ENCODE data around the gene HYAL1.
A peak's percentile ranks its signal among the peaks of the same experiment; 100 is the strongest.

The HYAL1 gene

DNA sequence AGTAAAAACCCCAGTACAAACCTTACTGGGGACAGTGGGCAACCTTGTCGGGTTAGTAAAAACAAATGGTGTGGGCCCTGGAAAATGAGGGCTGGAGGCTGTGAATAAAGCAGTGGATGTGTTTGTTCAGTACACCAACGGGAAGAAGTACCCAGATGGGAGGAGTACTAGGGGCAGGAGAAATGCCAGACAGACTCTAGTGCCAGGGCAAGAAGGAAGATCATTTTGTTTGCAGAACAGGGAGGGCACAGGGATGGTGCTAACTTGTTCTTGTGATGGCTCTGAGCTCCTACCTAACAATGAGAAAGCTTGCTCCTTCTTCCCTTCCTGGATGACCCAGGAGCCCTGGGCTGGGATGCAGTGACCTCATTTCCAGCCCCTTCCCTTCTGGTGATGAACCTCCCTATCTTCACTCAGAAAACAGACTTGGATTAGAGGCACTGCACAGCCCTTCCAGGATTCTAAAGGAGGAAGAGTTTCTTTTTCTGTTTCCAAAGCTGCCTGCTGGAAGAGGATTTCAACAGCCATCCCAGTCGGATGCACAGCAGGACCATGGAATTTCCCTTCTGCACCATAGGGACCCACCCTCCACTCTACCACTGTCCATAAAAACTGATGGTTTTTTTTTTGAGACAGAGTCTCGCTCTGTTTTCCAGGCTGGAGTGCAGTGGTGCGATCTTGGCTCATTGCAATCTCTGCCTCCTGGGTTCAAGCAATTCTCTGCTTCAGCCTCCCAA, 31.1 kb upstream of the HYAL1 start:
- no peak for DNase-seq

DNA sequence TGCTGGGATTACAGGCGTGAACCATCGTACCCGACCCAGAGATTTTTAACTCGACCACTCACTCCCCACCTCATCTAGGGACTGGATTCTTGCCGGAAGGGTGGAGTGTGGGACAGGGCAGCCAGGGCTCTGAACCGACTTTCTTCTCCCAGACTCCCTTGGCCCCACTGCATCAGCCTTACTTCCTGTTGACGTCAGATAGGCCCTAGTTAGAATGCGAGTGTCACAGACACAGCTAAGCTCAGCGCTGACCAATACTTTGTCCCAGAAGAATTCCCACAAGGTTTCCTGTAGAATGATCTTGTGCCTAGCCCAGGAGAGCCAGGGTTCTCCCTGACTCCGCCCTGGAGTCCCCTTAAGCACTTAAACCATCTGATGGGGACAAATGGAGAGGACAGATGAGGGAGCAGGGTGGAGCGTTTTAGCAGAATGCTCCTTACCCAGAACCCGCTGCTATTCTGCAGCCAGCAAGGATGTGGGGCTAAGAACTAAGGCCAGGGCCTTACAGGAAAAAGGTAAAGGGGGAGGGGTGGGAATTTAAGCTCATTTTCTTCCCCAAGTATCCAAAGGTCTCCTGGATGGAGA, 30.5 kb upstream of the HYAL1 start:
- no peak for DNase-seq

DNA sequence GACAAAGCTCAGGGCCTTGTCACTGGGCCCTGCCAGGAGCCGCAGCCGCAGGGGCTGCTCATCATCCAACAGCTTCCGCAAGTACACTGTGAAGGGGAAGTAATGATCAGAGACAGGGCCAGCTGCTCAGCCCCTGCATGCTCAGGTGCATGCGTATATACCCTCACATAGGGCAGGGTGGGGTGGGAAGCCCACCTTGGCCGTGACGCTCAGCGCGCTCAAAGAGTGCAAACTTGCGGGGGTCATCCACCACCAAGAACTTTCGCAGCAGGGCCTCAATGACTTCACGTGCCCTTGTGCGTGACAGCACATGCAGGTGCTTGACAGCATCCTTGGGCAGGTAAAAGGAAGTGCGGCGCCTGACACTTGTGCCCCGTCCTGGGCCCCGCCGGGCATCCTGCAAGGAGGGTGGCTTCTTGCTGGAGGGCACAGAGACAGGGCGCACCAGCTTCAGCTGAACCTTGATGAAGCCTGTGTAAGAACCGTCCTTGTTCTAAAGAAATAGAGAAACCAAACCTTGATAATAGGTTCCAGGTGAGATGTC, 28.1 kb upstream of the HYAL1 start:
- no peak for DNase-seq

DNA sequence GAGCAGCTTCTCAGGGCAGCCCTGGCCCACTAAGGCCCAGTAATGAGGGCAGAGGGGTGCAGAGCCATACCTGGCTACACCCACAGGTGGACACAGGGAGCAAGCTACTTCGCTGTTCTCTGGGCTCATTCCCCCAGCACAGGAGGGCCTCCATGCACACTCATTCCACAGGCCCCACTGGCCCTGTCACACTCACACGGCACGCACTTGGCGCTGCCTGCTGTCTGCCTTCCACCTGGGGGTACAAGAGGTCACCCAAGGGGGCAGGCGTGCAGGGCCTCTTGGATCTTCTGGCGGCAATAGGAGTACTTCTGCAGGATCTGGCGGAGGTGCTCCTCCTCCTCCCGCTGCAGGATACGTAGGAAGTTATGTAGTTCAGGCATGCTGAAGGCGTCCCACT, 27.0 kb upstream of the HYAL1 start:
- DNase-seq, result no peak

DNA sequence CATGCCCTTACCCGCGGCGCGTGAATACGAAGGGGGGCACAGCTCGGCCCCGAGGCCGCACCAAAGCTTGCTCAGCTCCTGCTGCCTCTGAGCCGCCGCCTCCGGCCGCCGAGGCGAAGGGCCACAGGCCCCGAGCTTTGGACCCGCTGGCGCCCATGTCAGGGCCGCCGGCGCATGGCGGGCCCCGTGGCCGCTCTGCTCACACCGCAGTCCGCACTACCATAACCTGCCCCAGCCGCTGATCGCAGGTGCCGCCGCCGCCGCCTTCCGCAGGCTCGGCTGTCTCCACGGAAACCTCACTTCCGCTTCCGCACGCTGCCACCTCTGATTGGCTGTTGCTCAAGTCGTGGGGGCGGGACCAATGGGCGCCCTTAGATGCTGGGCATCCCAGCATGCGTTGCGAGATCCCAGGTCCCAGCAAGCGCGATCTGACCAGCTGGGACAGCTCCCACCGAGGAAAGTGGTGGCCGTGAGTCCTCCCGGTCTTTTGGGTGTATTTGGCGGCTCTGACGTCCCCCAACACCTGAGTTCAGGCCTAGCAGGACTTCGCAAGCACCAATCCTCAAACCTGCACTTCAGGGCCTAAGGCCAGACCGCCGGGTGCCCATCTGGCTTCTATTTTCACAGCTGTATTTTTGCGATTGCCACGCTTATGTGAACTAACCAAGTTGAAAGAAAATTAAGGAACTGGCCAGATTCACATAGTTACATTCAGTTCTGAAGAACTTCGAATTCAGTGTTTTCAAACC, 24.7 kb upstream of the HYAL1 start, which contains the start of gene TUSC2:
Gene TUSC2 (minus strand): TSS at position 281 of the 749 bp plus-strand sequence. CDS start 124 bp downstream, at position 157.
- DNase-seq, result peak; percentile 97

DNA sequence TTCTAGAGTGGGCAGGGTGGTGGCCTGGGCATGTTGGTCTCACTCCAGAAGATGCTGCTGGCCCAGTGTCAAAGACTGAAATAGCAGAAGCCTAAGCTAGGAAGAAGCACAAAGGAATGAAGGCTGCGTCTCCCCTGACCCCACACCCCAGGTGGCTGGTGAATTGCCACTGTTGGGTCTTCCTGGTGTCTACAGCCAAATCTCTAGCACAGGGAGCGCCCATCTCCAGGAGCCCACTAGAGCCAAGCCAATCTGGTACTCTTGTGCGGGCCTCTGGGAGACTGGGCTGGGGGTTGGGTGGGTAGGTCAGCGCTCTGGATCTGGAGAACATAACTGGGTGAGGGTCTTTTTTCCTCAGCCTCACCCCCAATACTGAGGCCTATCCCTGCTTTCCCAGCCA, 23.8 kb upstream of the HYAL1 start:
- no peak for DNase-seq

DNA sequence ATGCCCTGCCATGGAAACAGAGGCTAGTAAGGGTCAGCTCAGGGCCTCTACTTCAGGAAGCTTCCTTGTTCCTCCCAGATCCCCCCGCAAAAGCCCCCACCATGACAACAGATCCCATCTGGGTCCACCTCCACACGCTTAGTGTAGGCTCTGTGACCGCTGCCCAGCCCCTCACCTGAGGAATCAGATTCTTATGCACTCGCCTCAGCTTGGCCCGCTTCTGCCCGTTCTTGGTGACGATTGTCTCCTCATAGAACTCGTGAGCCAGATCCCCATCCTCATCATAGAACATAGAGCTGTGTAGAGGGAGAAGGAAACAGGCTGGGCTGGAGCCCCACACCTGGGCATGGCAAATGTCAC, 22.8 kb upstream of the HYAL1 start:
- DNase-seq, result no peak

DNA sequence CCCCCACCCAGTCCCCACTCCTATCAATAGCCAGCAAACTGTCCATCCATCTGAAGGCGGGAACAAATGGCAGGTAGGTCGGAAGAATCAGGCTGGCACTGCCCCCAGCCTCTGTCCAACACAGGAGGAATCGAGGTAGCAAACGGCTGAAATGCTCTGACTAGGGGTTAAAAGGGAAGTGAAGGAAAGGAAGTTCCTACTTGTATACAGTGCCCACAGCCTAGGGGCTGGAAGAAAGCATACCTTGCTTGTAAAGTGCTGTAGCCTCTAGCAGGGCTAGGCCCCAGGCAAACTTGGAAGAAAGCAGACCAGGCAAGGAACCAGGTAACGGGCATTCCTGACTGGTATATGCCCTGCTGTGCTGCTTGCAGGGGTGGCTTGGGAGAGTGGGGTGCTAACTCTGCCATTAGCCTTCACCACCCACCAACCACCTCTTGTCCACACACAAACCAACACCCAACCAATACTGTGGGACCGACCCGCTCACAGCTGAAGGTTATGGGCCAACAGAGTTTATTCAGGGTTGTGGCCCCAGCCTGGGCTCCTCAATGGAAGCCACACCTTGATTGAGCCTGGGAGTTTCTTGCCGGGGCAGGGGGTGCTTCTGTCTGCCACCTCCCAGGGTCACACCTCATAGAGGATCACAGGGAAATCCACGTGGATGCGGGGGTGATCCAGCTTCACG, 22.3 kb upstream of the HYAL1 start:
- no peak for DNase-seq

DNA sequence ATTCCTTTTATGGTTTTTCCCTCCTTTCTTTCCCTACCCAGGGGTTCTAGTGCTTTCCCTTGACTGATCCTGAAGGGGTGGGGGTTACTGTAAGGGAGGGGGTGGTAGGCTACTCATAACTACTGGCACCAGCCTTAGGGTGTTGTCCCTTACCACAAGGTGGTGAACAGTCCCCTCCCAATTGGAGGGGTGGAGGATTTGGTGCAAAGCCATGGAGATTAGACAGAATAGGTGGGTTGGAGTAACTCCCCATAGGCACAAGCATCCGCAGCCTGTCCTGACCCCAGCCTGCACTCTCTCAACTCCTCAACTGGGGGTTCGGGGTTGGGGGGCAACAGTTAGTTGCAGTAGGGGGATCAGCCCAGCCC, 21.7 kb upstream of the HYAL1 start:
- no peak for DNase-seq

DNA sequence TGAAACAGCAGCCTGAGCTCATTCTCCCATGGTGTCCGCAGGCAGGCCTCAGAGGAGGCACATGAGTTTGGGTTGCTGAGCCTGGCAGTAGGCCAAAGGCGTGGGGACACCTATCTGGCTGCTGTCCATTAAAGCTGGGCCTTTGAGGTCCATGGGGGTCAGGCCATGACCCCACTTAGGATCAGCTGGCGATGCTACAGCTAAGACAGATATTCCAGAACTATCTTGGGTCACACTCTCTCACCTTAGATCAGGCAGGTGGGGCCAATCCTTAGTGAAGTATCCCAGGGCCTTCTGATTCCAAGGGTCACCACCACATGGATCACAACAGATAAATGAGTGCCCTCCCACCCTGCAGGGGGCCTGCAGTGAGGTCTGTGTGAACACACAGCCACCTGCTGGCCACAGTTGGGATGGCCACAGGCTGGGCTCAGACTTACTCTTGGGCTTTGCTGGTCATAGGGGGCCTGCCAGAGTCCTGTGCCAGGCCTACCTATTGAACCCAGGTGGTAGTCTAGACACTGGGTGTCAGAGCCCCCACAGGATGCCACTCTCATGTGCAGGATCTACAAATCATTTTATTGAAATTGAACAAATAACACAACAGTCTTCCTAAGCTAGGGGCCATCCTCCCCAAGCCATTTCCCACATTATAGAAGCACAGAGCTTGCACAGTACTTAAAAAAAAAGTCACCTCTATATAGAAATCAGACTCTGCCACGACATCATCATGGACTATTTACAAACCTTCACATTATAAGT, 21.2 kb upstream of the HYAL1 start:
- DNase-seq, result peak; percentile 82

DNA sequence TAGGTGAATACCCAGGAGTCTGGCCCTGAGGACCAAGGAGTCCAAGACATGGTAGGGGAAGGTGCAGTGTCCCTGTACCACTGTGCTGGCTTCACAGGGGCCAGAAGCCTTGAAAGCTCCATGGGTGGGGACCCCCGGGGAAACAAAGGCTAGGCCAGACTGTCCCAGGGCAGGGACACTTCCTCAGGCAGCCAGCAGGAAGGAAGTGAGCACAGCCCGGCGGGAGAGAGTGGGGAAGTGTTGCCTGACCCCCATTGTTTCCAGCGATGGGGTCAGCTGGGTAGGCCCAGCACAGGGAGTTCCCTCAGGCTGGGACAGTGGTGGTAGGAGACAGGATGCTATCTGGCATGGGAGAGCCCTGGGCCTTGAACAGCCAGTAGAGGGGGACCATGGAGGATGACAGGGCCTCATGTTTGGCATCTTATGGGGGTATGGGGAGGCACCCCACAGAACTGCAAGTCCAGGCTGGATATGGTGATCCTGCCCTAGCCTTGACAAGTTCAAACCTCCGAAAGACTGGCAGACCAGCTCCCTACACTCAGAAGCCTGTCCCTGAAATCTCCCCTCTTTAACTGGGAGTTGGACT, 20.3 kb upstream of the HYAL1 start:
- no peak for DNase-seq

DNA sequence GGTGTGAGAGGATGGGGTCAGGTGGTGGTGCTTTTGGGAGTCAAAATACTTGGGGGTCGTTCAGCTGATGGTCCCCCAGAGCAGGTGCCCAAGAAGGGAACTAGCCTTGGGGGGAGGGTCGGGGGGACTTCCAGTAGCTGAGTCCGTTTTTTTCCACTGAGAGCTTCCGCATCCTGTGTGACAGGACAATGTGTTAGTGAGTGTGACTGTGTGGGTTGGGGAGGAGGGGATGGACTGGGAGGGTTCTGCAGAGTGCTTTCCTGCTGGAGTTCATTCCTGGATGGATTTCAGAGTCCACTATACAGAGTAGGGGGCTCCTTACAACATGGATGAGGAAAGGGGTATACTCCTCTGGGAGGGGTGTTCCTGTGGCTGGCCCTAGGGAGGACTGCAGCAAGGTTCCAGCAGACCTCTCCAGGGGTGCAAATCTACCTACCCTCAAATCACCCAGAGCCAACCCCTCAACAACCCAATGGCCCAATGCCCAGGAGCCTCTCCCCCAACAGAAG, 19.8 kb upstream of the HYAL1 start:
- no peak for DNase-seq

DNA sequence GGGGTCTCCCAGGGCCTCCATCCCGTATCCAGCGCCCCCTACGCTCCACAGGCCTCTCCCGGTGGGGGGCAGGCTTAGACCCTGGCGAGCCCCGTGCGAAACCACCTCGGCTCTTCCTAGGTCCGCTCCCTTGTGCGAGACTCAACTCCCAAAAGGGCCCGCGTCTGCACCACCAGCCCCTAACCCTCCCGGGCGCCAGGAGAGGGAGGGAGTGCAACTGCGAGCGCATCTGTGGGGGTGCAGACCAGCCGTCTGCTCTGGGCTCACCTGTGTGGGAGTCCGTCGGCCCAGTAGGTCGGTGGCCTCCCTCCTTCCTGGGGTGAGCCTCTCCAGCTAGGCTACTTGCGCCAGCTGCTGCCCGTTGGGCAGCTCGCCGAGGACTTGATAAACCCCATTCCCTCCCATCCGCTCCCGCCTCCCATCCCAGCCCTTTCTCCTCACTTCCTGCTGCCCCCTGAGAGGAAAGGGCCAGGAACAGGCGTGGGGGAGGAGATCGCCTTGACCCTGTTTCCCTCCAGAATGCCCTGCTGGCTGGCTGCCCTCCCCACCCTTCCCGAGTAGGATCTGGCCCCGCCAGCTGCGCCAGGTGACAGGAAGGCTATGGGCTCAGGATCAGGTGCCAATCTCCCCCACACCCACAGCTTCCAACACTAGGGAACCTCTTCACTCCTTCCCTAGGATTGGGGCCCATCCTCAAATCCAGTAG, 19.2 kb upstream of the HYAL1 start, which contains the start of gene HYAL2:
Gene HYAL2 (minus strand): TSS at position 360 of the 706 bp plus-strand sequence. CDS start 2,256 bp downstream, outside the sequence.
- no peak for DNase-seq

DNA sequence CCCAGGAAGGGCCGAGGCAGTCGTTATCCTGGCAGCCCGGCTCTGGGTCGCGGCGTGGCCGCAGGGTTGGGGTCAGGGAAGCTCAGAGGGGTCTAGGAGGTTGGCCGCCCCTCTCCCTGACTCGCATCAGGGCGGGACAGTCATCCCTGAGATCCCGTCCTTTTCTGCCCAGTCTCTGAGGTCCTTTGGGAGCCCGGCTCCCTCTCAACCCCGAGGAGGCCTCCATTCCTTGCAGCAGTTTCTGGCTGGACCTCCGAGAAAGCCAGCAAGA, 18.7 kb upstream of the HYAL1 start:
- no peak for DNase-seq

DNA sequence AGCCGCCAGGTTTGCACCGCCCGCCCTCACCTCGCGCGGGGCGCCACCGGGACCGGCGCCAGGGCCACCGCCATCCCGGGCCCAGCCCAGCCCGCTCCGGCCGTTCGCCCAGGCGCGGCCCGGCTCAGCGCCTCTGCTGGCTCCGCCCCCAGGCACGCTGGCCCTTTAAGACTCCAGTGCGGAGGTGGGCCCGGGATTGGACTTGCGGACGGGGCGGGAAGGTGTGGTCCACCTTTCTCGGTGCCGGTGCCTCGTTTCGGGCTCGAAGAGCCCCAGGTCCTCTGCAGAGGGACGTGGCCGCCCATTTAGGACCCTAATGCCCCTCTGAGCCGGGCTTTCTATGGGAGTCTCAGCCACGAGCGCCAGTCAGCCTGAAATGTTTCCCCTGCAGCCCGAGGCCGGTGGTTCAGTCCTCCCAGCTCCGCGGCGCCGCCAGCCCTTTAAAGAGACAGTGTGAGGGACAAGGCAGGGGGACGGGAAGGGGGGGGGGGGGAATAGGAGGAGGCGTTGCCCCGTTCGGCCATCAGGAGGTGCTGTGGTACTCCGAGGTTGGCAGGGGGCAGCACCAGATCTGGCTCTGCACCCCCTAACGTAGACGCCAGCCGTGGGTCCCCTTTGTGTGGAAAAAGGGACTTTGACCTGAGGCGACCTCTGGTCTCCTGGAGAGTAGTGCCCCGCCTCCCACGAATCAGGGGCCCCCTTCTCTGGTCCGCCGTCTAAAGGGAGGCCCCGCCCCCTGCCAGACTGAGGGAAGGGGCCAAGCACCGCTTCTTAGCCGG, 18.2 kb upstream of the HYAL1 start:
- peak; percentile 88 for DNase-seq

DNA sequence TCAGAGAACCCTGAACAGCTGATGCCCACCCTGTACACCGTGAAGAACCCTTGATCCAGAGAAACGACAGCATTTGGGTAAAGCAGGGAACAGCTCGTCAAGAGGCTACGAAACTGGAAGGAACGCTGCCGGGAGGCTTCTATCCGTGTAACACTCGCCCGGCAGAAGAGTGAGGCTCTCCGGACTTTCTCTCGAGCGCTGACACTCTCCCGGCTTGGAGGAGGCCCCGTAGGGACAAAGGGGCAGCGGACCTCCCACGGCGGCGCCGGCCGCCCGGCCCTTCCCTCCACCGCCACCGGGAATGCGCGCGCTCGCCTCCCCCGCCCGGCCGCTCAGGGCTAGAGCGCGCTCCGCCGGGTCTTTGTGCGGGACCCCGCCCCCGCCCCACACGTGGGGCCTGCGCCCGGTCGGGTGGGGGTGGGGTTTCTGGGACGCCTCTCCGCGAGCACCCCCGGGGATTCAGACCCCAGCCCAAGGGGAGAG, 17.5 kb upstream of the HYAL1 start:
- DNase-seq, result peak; percentile 75

DNA sequence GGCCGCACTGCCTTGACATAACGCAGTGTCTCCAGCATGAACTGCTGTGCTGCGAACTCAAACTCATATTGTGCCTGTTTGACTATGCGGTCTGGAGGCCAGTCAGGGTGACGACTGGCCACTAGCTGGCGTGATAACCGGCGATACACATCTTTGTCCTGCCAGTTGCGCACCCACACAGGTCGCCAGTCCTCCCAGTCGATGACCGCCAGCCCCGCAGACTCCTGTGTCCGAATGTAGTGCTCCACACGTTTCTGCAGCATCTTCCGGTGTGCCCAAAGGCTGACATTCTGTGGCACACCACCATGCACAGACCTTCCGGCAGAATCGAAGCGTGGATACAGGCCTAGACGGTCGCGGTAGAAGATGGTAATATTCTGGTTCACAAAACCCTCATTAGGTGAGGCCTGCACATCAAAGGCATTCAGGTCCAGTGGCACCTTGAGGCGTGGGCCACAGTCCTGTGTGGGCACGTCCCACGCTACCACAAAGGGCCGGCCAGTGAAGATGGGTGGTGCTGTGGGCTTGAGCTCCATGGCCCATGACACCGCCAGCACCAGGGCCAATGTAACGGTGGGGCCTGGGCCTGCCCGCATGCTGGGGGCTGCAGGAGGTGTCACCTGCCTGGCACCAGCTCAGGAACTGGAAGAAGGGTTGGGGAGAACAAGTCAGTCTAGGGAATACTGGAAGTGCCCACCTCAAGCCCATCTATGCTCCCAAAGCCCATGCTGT, 16.7 kb upstream of the HYAL1 start:
- no peak for DNase-seq

DNA sequence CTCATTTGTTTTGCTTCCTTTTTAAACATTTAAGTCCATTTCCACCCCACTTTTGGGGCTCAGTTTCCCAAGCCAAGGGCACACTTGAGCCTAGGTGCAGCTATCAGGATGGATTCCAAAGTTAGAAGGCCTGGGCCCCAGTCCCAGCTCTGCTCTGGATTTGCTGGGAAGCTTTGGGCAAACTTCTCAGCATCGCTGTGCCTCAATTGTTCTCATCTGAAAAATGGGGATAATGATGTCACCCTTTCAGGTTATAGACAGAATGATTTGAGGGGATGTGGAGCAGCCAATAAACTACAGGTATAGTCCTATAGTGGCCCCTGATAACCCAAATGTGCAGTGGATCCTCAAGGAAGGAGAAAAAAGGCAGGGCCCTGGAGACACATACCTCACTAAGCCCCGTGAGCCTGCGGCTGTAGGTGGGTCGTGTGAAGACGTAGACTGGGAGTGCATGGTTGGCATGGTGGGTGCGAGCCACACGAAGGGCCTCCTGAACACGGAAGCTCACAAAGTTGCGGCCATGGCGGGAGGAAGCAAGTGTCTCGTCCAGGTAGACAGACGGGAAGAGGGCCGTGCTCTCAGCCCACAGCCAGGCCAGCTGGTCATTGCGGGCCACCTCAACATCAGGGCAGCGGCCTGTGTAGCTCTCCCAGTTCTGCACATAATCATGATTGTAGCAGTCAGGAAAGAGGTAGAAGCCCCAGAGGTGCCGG, 16.0 kb upstream of the HYAL1 start:
- no peak for DNase-seq

DNA sequence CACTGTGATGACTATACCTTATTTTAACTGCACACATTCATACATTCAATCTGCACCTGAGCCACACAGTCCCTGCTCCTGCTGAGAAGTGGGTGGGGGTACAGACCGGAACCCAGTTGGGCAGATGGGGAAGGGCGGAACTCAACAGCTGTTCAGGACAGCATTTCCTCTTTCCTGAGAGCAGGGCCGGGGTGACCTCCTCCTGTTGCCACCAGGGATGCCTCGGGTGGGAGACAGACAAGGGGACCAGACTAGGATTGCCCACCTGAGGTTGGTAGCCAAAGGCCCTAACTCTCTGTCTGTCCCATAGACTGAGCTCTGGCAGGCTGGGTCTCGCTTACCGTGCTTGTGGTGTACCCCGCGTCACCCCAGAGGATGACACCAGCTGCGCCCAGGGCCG, 15.2 kb upstream of the HYAL1 start:
- DNase-seq, result no peak

Data from stimulated activated CD8-positive, alpha-beta memory T cell treated with anti-CD3 and anti-CD28 coated beads, Interleukin-4, amount 100 ng/mL, for 48 hours (primary cell).